Measurements from ENCODE around the gene KLRC4.
"Not testable (repeated sequence)": the region's sequence is repeated elsewhere in the genome, so short reads cannot be mapped to it uniquely, and the experiment has no call there.

Gene KLRC4

GRCh38 chr12:10397296-10397695, 12.3 kb downstream of the KLRC4 start:
- no peak for DNase-seq (ENCODE audit: low read depth)

- not testable (repeated sequence) for DNase-seq (ENCODE audit: low read depth)
Measured at GRCh38 chr12:10396176-10396575, 13.4 kb downstream of the KLRC4 start.

- peak; percentile 92 for DNase-seq (ENCODE audit: low read depth)
Measured at GRCh38 chr12:10395390-10395998, 14.1 kb downstream of the KLRC4 start.

- DNase-seq (ENCODE audit: low read depth) = not testable (repeated sequence)
Measured at GRCh38 chr12:10394531-10395152, 14.9 kb downstream of the KLRC4 start.

- DNase-seq (ENCODE audit: low read depth) = no peak
Measured at GRCh38 chr12:10393291-10393690, 16.3 kb downstream of the KLRC4 start.

GRCh38 chr12:10392394-10392930, 17.1 kb downstream of the KLRC4 start:
- peak; percentile 99 for DNase-seq (ENCODE audit: low read depth)

- DNase-seq (ENCODE audit: low read depth) = not testable (repeated sequence)
Measured at GRCh38 chr12:10390991-10391390, 18.6 kb downstream of the KLRC4 start.

- DNase-seq (ENCODE audit: low read depth) = no peak
Measured at GRCh38 chr12:10389904-10390303, 19.7 kb downstream of the KLRC4 start, which contains the start of gene KLRK1. Gene KLRK1 (minus strand): TSS chr12:10390041. CDS start chr12:10388810, 1,231 bp downstream.

- DNase-seq (ENCODE audit: low read depth) = no peak
Measured at GRCh38 chr12:10388624-10389413, 20.7 kb downstream of the KLRC4 start.

GRCh38 chr12:10387498-10387897, 22.1 kb downstream of the KLRC4 start:
- DNase-seq (ENCODE audit: low read depth) = not testable (repeated sequence)

GRCh38 chr12:10386857-10387256, 22.7 kb downstream of the KLRC4 start:
- DNase-seq (ENCODE audit: low read depth) = no peak

GRCh38 chr12:10385166-10385613, 24.4 kb downstream of the KLRC4 start:
- peak; percentile 92 for DNase-seq (ENCODE audit: low read depth)

- DNase-seq (ENCODE audit: low read depth) = no peak
Measured at GRCh38 chr12:10384191-10384590, 25.4 kb downstream of the KLRC4 start.

- no peak for DNase-seq (ENCODE audit: low read depth)
Measured at GRCh38 chr12:10381928-10382628, 27.5 kb downstream of the KLRC4 start.

GRCh38 chr12:10378737-10379136, 30.8 kb downstream of the KLRC4 start:
- DNase-seq (ENCODE audit: low read depth) = not testable (repeated sequence)

GRCh38 chr12:10374624-10375018, 34.9 kb downstream of the KLRC4 start:
- no peak for DNase-seq (ENCODE audit: low read depth)

GRCh38 chr12:10372559-10372958, 37.0 kb downstream of the KLRC4 start:
- DNase-seq (ENCODE audit: low read depth) = no peak

GRCh38 chr12:10371893-10372535, 37.5 kb downstream of the KLRC4 start:
- DNase-seq (ENCODE audit: low read depth) = not testable (repeated sequence)

- DNase-seq (ENCODE audit: low read depth) = no peak
Measured at GRCh38 chr12:10369557-10370415, 39.8 kb downstream of the KLRC4 start.
